ENCODE data around the gene REELD1.

REELD1 gene

GRCh38 chr4:146183209-146183608, 31.1 kb upstream of the REELD1 start:
- TF ChIP-seq ZNF70 (CRISPR knock-in tag; IDR thresholded peaks at IDR 0.05) (no peak), PPARA (CRISPR knock-in tag; IDR thresholded peaks at IDR 0.05; ENCODE audit: borderline replicate concordance) (no peak), GLIS3 (CRISPR knock-in tag; IDR thresholded peaks at IDR 0.05) (no peak), ISL1 (CRISPR knock-in tag; IDR thresholded peaks at IDR 0.05) (no peak), OSR1 (CRISPR knock-in tag; IDR thresholded peaks at IDR 0.05) (no peak), ZC3H10 (CRISPR knock-in tag; IDR thresholded peaks at IDR 0.05) (no peak), ZNF565 (CRISPR knock-in tag; conservative IDR thresholded peaks at IDR 0.05; ENCODE audit: low read depth) (no peak), BACH2 (CRISPR knock-in tag; IDR thresholded peaks at IDR 0.05; ENCODE audit: borderline replicate concordance) (no peak)
- TF ChIP-seq, protein P1, sequence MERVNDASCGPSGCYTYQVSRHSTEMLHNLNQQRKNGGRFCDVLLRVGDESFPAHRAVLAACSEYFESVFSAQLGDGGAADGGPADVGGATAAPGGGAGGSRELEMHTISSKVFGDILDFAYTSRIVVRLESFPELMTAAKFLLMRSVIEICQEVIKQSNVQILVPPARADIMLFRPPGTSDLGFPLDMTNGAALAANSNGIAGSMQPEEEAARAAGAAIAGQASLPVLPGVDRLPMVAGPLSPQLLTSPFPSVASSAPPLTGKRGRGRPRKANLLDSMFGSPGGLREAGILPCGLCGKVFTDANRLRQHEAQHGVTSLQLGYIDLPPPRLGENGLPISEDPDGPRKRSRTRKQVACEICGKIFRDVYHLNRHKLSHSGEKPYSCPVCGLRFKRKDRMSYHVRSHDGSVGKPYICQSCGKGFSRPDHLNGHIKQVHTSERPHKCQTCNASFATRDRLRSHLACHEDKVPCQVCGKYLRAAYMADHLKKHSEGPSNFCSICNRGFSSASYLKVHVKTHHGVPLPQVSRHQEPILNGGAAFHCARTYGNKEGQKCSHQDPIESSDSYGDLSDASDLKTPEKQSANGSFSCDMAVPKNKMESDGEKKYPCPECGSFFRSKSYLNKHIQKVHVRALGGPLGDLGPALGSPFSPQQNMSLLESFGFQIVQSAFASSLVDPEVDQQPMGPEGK (CRISPR knock-in tag; IDR thresholded peaks at IDR 0.05; ENCODE audit: borderline replicate concordance): no peak
- no peak for ATAC-seq

DNA sequence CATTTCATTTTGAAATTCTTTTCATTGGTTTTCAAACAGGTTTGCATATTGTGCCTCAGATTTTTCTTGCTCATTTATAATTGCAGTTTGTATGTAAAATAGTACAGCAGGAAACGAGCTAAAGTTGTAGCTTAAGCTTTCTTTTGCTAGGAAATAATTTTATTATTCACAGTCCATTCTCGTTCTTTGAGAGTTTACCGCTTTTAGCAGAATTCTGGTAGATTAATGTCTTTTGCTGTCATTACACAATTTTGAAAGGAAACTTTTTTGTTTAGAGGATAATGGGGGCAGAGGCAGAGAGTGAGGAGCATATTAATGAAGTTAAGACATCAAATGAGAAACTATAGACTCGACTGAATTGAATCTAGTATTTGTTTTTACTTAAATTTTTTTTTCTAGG, 28.3 kb upstream of the REELD1 start:
- ATAC-seq: no peak
- TF ChIP-seq SNAI2 (CRISPR knock-in tag; IDR thresholded peaks at IDR 0.05) (no peak), TOX (CRISPR knock-in tag; IDR thresholded peaks at IDR 0.05; ENCODE audit: borderline replicate concordance) (no peak), ZNF565 (CRISPR knock-in tag; conservative IDR thresholded peaks at IDR 0.05; ENCODE audit: low read depth) (no peak), ZFP3 (CRISPR knock-in tag; IDR thresholded peaks at IDR 0.05) (no peak)
- TF ChIP-seq, protein P2, sequence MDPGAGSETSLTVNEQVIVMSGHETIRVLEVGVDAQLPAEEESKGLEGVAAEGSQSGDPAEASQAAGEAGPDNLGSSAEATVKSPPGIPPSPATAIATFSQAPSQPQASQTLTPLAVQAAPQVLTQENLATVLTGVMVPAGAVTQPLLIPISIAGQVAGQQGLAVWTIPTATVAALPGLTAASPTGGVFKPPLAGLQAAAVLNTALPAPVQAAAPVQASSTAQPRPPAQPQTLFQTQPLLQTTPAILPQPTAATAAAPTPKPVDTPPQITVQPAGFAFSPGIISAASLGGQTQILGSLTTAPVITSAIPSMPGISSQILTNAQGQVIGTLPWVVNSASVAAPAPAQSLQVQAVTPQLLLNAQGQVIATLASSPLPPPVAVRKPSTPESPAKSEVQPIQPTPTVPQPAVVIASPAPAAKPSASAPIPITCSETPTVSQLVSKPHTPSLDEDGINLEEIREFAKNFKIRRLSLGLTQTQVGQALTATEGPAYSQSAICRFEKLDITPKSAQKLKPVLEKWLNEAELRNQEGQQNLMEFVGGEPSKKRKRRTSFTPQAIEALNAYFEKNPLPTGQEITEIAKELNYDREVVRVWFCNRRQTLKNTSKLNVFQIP (CRISPR knock-in tag; IDR thresholded peaks at IDR 0.05; ENCODE audit: borderline replicate concordance, low read depth): no peak
- TF ChIP-seq, protein P3, sequence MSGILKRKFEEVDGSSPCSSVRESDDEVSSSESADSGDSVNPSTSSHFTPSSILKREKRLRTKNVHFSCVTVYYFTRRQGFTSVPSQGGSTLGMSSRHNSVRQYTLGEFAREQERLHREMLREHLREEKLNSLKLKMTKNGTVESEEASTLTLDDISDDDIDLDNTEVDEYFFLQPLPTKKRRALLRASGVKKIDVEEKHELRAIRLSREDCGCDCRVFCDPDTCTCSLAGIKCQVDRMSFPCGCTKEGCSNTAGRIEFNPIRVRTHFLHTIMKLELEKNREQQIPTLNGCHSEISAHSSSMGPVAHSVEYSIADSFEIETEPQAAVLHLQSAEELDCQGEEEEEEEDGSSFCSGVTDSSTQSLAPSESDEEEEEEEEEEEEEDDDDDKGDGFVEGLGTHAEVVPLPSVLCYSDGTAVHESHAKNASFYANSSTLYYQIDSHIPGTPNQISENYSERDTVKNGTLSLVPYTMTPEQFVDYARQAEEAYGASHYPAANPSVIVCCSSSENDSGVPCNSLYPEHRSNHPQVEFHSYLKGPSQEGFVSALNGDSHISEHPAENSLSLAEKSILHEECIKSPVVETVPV (CRISPR knock-in tag; IDR thresholded peaks at IDR 0.05): no peak

- no peak for ATAC-seq
- TF ChIP-seq ISL1 (CRISPR knock-in tag; IDR thresholded peaks at IDR 0.05) (no peak), SNAI2 (CRISPR knock-in tag; IDR thresholded peaks at IDR 0.05) (no peak), ARNTL (CRISPR knock-in tag; IDR thresholded peaks at IDR 0.05; ENCODE audit: borderline replicate concordance, low read depth) (no peak), GLIS3 (CRISPR knock-in tag; IDR thresholded peaks at IDR 0.05) (no peak), ESRRG (CRISPR knock-in tag; IDR thresholded peaks at IDR 0.05) (no peak), ZNF8 (CRISPR knock-in tag; IDR thresholded peaks at IDR 0.05) (no peak)
- TF ChIP-seq, protein P2 (CRISPR knock-in tag; IDR thresholded peaks at IDR 0.05; ENCODE audit: borderline replicate concordance, low read depth): no peak
Measured at GRCh38 chr4:146186596-146186995, 27.7 kb upstream of the REELD1 start.

GRCh38 chr4:146190456-146190855, 23.9 kb upstream of the REELD1 start:
- no peak for ATAC-seq
- TF ChIP-seq ZNF8 (CRISPR knock-in tag; IDR thresholded peaks at IDR 0.05) (no peak), CREB5 (CRISPR knock-in tag; IDR thresholded peaks at IDR 0.05; ENCODE audit: low read depth) (no peak), GLIS3 (CRISPR knock-in tag; IDR thresholded peaks at IDR 0.05) (no peak)

- no peak for TF ChIP-seq BACH2 (CRISPR knock-in tag; IDR thresholded peaks at IDR 0.05; ENCODE audit: borderline replicate concordance)
- no peak for TF ChIP-seq ZC3H10 (CRISPR knock-in tag; IDR thresholded peaks at IDR 0.05)
- TF ChIP-seq ISL1 (CRISPR knock-in tag; IDR thresholded peaks at IDR 0.05): no peak
- TF ChIP-seq TOX (CRISPR knock-in tag; IDR thresholded peaks at IDR 0.05; ENCODE audit: borderline replicate concordance): no peak
- no peak for TF ChIP-seq OSR1 (CRISPR knock-in tag; IDR thresholded peaks at IDR 0.05)
- TF ChIP-seq, protein P1 (CRISPR knock-in tag; IDR thresholded peaks at IDR 0.05; ENCODE audit: borderline replicate concordance): no peak
- ATAC-seq: peak; percentile 62
Measured at GRCh38 chr4:146191766-146192458, 22.4 kb upstream of the REELD1 start.
